Lung (tissue), 12 donors: ENCODE measurements around the gene CPNE7. TPM values are rescaled to one million over a fixed set of nuclear protein-coding genes. Genes with fewer than 3 reads are reported as not detected.

Source experiments
- ATAC-seq: fragments of 200-7000 bp; cut with Tn5 transposase; one replicate; pipeline ENCODE4 v1.9.1; 2020; ENCODE audit warnings: moderate number of reproducible peaks; ENCODE audit not compliant: insufficient read depth, low FRiP score
- DNase-seq, 3 donors: peaks; one replicate each; pipeline ENCODE4 v3.0.0-alpha.2; 2013 to 2017
- H3K27ac ChIP-seq, 2 donors: one replicate each; pipeline ENCODE4 v1.5.1; 2013; ENCODE audit warnings: mild to moderate bottlenecking in 2 of 2, moderate library complexity in 2 of 2, control low read depth in 1 of 2, inconsistent platforms in 1 of 2, low read depth in 1 of 2, low read length in 1 of 2
- H3K27me3 ChIP-seq, 3 donors: one replicate each; pipeline ENCODE4 v1.5.1; 2013; ENCODE audit warnings: low read length in 2 of 3; ENCODE audit not compliant: control insufficient read depth in 3 of 3, insufficient read depth in 3 of 3
- H3K36me3 ChIP-seq, 4 donors: one replicate each; pipeline ENCODE4 v1.5.1; 2013; ENCODE audit warnings: low read length in 4 of 4, mild to moderate bottlenecking in 1 of 4, moderate library complexity in 1 of 4; ENCODE audit not compliant: control insufficient read depth in 4 of 4, insufficient read depth in 4 of 4
- H3K4me1 ChIP-seq, 5 donors: one replicate each; pipeline ENCODE4 v1.5.1; 2013; ENCODE audit warnings: low read length in 5 of 5, mild to moderate bottlenecking in 2 of 5, moderate library complexity in 1 of 5; ENCODE audit not compliant: control insufficient read depth in 5 of 5, insufficient read depth in 5 of 5
- H3K4me3 ChIP-seq: one replicate; pipeline ENCODE4 v1.5.1; 2013; ENCODE audit warnings: mild to moderate bottlenecking, control low read depth, moderate library complexity
- H3K9ac ChIP-seq, 2 donors: one replicate each; pipeline ENCODE4 v1.5.1; 2013; ENCODE audit warnings: low read length in 2 of 2, control low read depth in 1 of 2; ENCODE audit not compliant: insufficient read depth in 1 of 2
- H3K9me3 ChIP-seq, 4 donors: one replicate each; pipeline ENCODE4 v1.5.1; 2013; ENCODE audit warnings: low read length in 3 of 4, mild to moderate bottlenecking in 1 of 4, moderate library complexity in 1 of 4; ENCODE audit not compliant: control insufficient read depth in 4 of 4, insufficient read depth in 3 of 4
- WGBS, 2 donors: extraction: QIAGEN DNeasy Blood & Tissue Kit; methylation state at CpG; one replicate each; pipeline ENCODE4 v1.1.7; 2013; 5-methylcytosine and 5-hydroxymethylcytosine counted together
- polyA plus RNA-seq, 2 donors: library from polyadenylated mRNA; stranded (reverse); fragments of 200-250 nt; gene quantifications; one replicate each; pipeline ENCODE4 v1.2.1, GENCODE V29; 2013
- total RNA-seq, 2 donors: library from RNA; depleted of rRNA in 1 of 2; stranded (reverse); fragments of >200 nt in 1 of 2; gene quantifications; one replicate each; pipeline ENCODE4 v1.2.1, GENCODE V29; 2014 to 2021
- TF ChIP-seq, protein P1 (sequence below): IDR thresholded peaks from 2 replicates; pipeline ENCODE4 v1.5.1; 2012; ENCODE audit warnings: mild to moderate bottlenecking; ENCODE audit errors: control extremely low read depth, extremely low read depth
- donor health status: control.
- donor health status: control.
- donor health status: Bipolar disorder and iron deficiency.
- donor health status: healthy.
- donor health status: DM: yes; HTN: yes; CAD: no.

Gene CPNE7
- total and polyA plus RNA-seq, 4 donors: 0.65 to 2.2 (median 1.2) TPM

DNA sequence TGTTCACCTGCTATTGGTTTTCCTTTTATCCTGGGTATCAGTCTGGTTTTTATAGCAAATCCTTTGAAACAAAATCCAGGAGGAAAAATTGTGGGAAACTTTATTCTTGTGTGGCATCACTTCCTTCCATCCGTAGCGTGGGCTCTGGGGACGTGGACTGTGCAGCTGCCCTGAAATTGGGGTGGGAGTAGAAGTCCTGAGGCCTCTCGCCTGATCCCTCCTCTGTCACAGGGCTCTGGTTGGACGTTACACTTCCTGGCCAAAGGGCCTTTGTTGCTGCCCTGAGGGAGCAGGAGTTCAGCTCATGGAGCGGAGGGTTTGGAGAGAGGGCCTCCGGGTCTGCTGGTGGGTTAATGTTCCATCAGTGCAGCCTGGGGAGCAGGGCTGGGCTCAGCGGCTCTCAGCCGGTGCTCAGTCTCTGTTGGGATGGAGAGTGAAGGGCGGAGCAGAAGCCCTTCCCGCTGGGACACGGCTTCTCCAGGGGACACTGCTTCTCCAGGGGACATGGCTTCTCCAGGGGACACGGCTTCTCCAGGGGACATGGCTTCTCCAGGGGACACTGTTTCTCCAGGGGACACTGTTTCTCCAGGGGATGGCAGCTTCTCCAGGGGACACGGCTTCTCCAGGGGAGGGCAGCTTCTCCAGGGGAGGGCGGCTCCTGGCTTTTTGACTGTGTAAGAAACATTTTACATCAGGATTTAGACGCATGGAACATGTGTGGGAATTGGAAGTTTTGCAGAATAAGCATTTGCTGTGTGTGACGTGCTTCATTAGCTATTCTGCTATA lies 30.3 kb upstream of the CPNE7 start:
- Histone ChIP-seq H3K27me3 (no peaks in the 10 kb centered on the region), H3K9me3 (no peaks in the 10 kb centered on the region), H3K36me3 (peaks cover 5 to 54% (median 26%) of the 10 kb centered on the region in 4 donors), H3K4me3 (no peak overlapping the region), H3K4me1 (peaks cover 0 to 6% (median 0%) of the 10 kb centered on the region in 5 donors), H3K9ac (no peak overlapping the region), H3K27ac (no peak overlapping the region)
- TF ChIP-seq, protein P1, sequence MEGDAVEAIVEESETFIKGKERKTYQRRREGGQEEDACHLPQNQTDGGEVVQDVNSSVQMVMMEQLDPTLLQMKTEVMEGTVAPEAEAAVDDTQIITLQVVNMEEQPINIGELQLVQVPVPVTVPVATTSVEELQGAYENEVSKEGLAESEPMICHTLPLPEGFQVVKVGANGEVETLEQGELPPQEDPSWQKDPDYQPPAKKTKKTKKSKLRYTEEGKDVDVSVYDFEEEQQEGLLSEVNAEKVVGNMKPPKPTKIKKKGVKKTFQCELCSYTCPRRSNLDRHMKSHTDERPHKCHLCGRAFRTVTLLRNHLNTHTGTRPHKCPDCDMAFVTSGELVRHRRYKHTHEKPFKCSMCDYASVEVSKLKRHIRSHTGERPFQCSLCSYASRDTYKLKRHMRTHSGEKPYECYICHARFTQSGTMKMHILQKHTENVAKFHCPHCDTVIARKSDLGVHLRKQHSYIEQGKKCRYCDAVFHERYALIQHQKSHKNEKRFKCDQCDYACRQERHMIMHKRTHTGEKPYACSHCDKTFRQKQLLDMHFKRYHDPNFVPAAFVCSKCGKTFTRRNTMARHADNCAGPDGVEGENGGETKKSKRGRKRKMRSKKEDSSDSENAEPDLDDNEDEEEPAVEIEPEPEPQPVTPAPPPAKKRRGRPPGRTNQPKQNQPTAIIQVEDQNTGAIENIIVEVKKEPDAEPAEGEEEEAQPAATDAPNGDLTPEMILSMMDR: no peak
- DNase-seq (no peak), ATAC-seq (no peak)
- WGBS, 2 donors: 87 to 93% methylated on average over 17 of the region's 17 CpGs

DNA sequence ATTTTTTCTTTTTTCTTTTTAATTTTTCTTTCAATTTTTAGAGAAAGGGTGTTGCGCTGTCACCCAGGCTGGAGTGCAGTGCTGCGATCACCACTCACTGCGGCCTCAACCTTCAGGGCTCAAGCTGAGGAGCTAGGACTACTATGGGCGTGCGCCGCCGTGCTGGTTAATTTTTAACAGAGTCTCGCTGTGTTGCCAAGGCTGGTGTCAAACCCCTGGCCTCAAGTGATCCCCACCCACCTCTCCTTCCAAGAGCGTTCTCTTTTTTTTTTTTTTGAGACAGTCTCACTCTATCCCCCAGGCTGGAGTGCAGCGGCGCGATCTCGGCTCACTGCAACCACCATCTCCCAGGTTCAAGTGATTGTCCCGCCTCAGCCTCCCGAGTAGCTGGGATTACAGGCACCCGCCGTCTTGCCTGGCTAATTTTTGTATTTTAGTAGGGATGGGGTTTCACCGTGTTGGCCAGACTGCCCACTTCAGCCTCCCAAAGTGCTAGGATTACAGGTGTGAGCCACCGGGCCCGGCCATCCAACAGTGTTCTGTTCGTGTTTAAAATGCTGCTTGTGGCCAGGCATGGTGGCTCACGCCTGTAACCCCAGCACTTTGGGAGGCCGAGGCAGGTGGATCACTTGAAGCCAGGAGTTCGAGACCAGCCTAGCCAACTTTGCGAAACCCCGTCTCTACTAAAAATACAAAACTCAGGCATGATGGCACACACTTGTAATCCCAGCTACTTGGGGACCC lies 29.6 kb upstream of the CPNE7 start:
- Histone ChIP-seq H3K27me3 (no peaks in the 10 kb centered on the region), H3K27ac (no peak overlapping the region), H3K4me3 (no peak overlapping the region), H3K36me3 (peaks cover 6 to 57% (median 29%) of the 10 kb centered on the region in 4 donors), H3K9me3 (no peaks in the 10 kb centered on the region), H3K4me1 (peaks cover 0 to 6% (median 0%) of the 10 kb centered on the region in 5 donors), H3K9ac (no peak overlapping the region)
- ATAC-seq (no peak), DNase-seq (peak; percentile 47 to 76 (median 72))
- 74 to 93% methylated on average over 26 of the region's 26 CpGs for WGBS, 2 donors
- TF ChIP-seq, protein P1: no peak

DNA sequence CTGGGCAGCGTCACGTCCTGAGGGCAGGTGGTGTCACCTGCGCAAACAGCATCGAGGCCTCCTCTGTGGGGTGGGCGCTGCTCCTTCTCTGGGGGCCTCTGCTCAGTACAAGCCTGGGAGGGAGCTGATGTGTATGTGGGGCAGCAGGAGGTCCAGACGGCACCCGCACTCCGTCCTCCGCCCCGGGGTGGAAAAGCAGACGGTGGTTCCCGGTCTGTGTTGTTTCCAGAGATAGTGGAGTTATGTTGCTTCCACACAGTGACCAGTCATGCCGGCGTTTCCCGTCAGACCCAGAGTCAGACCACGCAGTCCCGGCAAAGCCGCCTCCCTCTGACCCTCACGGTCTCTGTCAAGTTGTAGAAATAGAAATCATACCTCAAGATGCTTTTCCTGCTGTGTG lies 28.8 kb upstream of the CPNE7 start:
- no peak for ATAC-seq
- no peak for DNase-seq
- H3K4me1 ChIP-seq: peaks cover 0 to 6% (median 0%) of the 10 kb centered on the region in 5 donors

More for the DNA sequence above, 28.8 kb upstream of the CPNE7 start:
- TF ChIP-seq, protein P1: no peak
- peaks cover 10 to 58% (median 31%) of the 10 kb centered on the region in 4 donors for H3K36me3 ChIP-seq
- H3K27ac ChIP-seq: no peak overlapping the region
- no peaks in the 10 kb centered on the region for H3K9me3 ChIP-seq
- H3K27me3 ChIP-seq: no peaks in the 10 kb centered on the region
- 90 to 96% methylated on average over 19 of the region's 19 CpGs for whole genome bisulfite sequencing, 2 donors
- H3K9ac ChIP-seq: no peak overlapping the region
- H3K4me3 ChIP-seq: no peak overlapping the region
